GM21576 (cell line): ENCODE measurements around the gene LILRB5.
"Not testable (repeated sequence)": the region's sequence is repeated elsewhere in the genome, so short reads cannot be mapped to it uniquely, and the experiment has no call there.

ENCODE experiments used
- ATAC-seq: cut with Tn5 transposase; IDR thresholded peaks from one replicate; pipeline ENCODE4 v1.9.1; 2021; ENCODE audit warnings: mild to moderate bottlenecking, moderate library complexity; ENCODE audit not compliant: unreplicated experiment

The LILRB5 gene

DNA sequence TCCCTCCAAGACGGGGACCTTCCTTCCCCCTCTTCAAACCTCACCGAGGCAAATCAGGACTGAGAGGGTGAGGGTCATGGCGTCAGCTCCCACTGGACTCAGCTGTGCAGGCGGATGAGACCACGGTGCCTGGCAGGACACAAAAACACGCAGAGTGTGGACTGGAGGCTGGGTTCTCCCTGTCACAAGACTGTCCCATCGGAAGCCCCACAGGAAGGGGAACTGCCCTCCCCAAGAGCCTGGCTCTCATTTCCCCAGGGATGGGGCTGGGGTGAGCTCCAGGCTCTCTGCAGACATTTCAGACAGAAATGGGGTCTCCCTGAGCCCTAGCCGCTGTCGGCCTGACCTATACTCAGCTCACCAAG, at the start of gene LILRB5:
Gene LILRB5, minus strand, starts transcription at position 158 of the 365 bp plus-strand sequence. Its CDS starts 80 bp downstream, at position 78.
- no peak for ATAC-seq

DNA sequence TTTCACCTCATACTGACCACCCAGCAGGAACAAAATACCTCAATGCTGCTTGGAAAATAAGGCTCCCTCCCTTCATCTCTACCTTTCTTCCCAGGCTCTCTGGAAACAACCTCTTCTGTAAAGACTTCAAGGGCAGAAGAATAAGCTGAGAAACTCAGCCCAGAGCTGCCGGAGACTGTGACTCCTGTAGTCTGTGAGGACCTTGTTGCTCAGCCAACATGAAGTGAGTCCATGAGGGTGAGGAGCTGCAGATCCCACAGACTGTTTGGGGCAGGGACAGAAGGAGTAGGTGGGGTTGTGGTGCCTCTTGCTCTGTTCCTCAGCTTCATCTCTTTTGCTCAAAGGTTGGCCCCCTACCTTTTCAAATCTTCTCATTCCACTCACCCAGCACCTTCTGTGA, 48.1 kb upstream of the LILRB5 start:
- no peak for ATAC-seq

DNA sequence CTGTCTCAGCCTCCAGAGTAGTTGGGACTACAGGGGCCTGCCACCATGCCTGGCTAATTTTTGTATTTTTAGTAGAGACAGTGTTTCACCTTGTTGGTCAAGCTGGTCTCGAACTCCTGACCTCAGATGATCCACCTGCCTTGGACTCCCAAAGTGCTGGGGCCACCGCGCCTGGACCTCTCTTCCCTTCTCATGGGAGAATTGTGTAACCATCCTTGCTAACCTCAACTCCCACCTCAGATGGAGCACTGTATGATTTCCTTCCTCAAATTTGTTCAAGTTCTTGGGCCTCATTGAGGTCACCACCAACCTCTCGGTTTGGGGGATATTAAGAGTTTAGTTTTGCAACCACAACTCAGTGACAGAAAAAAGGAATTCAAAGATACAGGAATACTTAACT, 45.2 kb upstream of the LILRB5 start:
- no peak for ATAC-seq

DNA sequence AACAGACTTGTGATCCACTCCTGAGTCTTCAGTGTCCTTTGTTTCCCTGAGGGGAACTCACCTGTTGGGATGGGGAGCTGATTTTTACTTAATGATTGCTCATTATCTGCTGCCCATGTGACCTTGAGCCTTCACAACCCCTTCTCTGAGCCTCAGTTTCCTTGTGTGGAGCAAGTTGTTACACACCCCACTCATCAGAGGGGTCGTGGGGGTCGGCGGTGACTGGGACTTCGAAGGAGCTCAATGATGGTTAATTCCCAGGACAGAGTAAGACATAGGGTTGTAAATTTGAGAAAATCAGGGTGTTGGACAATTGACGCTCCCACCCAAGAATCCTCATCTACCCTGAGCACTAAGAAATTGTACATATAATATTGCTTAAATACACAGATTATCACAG, 42.4 kb upstream of the LILRB5 start:
- no peak for ATAC-seq

GRCh38 chr19:54299126-54299498, 42.0 kb upstream of the LILRB5 start:
- ATAC-seq, result no peak

DNA sequence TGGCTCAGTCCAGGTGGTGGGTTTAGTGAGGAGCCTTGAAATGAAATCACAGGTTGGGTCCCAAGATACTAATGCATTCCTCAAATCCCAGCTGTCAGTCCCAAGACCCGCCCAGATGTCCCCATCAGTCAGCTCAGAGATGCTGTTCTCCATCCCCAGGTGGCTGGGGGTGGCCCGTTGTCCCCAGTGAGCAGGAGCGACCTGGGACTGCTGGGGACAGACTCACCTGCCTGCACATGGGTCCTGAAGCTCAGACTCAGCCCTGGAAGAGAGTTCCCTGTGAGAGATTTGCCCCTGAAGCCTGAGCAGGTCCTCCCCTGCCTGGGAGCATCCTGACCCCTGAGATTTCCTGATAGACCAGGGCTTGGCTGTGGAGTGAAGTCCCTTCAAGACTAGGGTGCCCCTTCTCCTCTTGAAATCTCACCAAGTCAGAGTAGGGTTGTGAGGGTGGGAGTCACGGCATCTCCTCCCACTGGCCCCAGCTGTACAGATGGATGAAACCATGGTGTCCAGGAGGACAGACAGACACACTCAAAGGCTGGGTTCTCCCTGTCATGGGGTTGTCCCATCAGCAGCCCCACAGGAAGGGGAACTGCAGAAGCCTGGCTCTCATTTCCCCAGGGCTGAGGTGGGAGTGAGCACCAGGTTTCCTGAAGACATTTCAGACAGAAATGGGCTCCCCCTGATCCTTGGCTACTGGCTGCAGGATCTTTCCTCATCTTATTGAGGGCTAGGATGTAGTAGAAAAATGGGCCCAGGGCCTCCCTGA, 41.5 kb upstream of the LILRB5 start:
- no peak for ATAC-seq

GRCh38 chr19:54297759-54298305, 40.8 kb upstream of the LILRB5 start:
- no peak for ATAC-seq

GRCh38 chr19:54294539-54294938, 37.5 kb upstream of the LILRB5 start:
- no peak for ATAC-seq

- ATAC-seq, result not testable (repeated sequence)
Measured at GRCh38 chr19:54289160-54289559, 32.1 kb upstream of the LILRB5 start.

GRCh38 chr19:54287456-54287855, 30.4 kb upstream of the LILRB5 start:
- ATAC-seq, result no peak

- not testable (repeated sequence) for ATAC-seq
Measured at GRCh38 chr19:54286283-54286682, 29.2 kb upstream of the LILRB5 start.

DNA sequence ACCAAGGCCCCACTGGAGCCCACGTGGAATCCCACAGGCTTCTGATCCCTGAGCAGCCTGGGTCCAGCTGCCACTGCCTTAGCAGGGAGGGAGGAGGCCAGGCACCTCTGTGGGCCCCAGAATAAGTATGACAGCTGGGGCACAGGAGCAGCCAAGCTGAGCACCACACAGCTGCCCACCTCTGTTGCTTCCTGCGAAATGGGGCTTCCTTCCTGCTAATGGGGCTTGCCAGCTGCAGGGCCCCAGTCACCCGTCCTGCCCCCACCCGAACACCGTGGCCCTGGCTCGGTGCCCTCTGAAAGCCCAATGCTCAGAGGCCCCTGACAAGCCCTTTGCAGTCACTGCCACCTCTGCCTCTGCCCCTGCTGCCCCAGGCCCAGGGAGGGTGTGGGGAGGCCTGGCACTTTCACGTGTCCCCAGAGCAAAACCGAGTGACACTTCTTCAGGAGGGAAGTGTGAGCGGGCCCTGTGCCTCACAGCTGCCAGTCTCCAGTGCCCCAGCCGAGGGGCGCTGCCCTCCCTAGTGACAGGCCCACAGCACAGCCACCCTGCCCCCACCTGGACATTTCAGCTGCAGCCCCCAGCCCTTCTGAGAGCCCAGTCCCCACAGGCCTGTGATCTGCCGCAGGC, 28.5 kb upstream of the LILRB5 start:
- ATAC-seq, result not testable (repeated sequence)

GRCh38 chr19:54282686-54283470, 25.8 kb upstream of the LILRB5 start:
- no peak for ATAC-seq

DNA sequence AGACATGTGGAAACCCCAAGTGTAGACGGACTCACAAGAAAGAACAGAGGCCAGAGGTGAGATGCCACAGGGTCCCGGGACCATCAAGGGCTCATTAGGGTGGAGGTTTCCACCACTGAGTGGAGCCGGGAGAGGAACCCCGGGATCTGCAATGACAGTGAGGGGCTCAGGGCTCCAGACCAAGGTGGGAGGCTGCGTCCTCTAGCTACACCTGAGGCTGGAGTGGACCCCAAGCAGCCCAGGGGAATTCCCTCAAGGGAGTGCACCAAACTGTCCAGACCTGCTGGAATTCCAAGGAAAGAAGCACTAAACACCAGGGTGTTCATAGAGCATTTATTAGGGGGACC, 24.6 kb upstream of the LILRB5 start:
- not testable (repeated sequence) for ATAC-seq

DNA sequence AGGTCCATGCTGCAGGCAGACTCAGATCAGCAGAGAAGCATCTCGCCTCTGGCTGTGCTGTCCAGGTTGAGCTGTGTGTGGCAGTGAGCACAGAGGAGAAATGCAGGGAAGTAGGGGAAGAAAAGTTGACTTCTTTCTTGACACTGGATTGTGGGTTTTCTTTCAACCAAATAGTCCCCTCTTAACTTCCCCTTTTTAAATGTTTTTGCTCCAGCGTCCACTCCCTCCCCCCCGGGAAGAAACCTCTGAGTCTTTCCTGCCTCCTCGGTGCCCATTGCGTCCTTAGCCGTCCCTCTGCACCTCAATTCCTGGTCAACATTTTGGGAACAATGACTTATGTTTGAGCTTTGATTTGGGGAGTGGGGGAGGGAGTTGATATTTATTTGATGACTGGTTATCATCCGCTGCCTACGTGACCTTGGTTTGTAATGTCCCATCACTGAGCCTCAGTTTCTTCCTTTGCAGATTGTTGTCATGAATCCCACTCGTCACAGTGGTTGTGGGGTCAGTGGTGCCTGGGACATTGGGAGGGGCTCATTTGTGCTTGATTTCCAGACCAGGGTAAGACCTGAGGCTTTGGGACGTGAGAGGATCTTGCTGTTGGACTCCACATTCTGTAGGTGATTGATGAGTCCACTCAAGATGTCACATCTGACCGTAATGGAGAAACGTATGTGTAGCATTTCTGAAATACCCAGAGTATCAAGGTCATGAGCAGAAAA, 24.1 kb upstream of the LILRB5 start, which contains the start of gene LILRB2:
Gene LILRB2, minus strand, starts transcription at position 104 of the 722 bp plus-strand sequence. CDS start 614 bp downstream, outside the sequence.
- no peak for ATAC-seq

GRCh38 chr19:54280441-54280840, 23.4 kb upstream of the LILRB5 start:
- not testable (repeated sequence) for ATAC-seq

DNA sequence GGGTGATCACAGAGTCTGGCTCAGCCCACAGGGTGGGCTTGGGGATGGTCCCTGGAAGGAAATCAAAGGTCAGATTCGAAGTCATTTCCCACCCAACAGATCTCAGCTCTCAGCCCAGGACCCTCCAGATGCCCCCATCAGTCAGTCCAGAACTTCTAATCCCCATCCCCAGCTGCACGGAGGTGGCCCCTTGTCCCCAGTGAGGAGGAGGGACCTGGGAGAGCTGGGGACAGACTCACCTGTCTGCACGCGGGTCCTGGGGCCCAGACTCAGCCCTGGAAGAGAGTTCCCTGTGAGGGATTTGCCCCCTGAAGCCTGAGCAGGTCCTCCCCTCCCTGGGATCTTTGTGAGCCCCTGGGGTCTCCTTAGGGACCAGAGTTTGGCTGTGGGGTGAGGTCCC, 23.0 kb upstream of the LILRB5 start:
- not testable (repeated sequence) for ATAC-seq

GRCh38 chr19:54279406-54279962, 22.4 kb upstream of the LILRB5 start:
- no peak for ATAC-seq

- ATAC-seq, result not testable (repeated sequence)
Measured at GRCh38 chr19:54278571-54279195, 21.6 kb upstream of the LILRB5 start.

DNA sequence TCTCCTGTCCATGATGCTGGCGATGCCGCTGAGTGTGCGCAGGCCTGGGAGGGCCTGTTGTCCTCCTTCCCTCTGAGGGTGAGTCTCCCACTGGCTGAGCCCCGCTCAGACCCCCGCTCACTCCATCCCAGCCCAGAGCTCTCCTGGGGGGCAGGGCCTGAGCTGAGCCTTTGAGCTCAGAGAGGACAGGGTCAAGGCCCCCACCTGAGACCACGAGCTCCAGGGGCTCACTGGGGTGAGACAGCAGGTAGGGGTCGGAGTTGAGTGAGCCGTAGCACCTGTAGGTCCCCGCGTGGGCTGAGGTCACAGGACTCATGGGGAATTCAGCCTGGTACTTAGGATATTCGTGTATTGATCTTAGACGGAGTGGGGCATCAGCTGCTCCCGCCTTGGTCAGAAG, 21.0 kb upstream of the LILRB5 start:
- ATAC-seq, result not testable (repeated sequence)
